Fibroblast of lung (primary cell): Measurements from ENCODE around the gene TBC1D5.

Experiments used
- EZH2 ChIP-seq: IDR thresholded peaks from 2 replicates; pipeline ENCODE4 v1.5.1; 2012; ENCODE audit warnings: low read length, control low read depth, mild to moderate bottlenecking; ENCODE audit errors: missing control alignments
- TF ChIP-seq, protein P1 (sequence below), 2 donors: IDR thresholded peaks in 1 of 2; conservative IDR thresholded peaks in 1 of 2; 1 replicate in 1 of 2; 2 replicates in 1 of 2; pipeline ENCODE4 v1.5.1; 2011 to 2012; ENCODE audit warnings: low read length in 2 of 2, control low read depth in 1 of 2, inconsistent platforms in 1 of 2, low read depth in 1 of 2, mild to moderate bottlenecking in 1 of 2

DNA sequence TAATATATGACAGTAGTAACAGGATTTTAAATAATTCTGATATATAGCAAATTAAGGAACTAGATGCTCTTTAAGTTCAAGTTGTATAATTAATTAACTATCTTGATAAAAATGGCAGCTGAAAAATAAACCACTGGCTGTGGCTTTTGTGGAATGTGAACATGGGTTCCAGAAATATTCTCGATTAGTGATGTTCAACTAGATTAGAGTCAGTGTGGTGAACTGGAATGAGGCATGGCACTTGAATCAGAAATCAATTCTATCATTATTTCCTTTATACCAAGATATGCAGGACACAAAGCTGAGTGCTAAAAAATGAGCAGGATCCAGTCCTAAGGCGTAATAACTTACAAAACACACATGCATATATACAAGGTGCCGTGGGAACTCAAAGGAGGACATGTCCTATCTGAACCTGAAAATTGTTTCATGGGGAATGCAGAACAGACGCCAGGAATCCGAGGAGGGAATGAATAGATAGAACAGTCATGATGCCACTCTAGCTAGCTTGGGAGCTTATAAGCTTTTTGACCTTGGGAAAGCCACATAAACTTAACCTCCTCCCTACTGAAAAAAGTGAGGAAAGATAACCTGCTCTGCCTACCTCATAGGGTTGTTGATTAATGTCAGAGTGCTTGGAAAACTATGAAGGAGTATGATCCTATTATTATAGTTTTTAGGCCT lies 455.3 kb downstream of the TBC1D5 start:
- TF ChIP-seq, protein P1, sequence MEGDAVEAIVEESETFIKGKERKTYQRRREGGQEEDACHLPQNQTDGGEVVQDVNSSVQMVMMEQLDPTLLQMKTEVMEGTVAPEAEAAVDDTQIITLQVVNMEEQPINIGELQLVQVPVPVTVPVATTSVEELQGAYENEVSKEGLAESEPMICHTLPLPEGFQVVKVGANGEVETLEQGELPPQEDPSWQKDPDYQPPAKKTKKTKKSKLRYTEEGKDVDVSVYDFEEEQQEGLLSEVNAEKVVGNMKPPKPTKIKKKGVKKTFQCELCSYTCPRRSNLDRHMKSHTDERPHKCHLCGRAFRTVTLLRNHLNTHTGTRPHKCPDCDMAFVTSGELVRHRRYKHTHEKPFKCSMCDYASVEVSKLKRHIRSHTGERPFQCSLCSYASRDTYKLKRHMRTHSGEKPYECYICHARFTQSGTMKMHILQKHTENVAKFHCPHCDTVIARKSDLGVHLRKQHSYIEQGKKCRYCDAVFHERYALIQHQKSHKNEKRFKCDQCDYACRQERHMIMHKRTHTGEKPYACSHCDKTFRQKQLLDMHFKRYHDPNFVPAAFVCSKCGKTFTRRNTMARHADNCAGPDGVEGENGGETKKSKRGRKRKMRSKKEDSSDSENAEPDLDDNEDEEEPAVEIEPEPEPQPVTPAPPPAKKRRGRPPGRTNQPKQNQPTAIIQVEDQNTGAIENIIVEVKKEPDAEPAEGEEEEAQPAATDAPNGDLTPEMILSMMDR (conservative IDR thresholded peaks at IDR 0.05 in 1 of 2, IDR thresholded peaks at IDR 0.05 in 1 of 2; ENCODE audit: low read depth in 1 of 2, low read length in 2 of 2), result no peak
- no peak for TF ChIP-seq EZH2
